Effector memory CD8-positive, alpha-beta T cell (primary cell): ENCODE data around the gene CCDC6.

ENCODE experiments used
- ATAC-seq: fragments of 150-1000 bp; cut with Tn5 transposase; replicated peaks from 2 replicates; pipeline ENCODE4 v1.10.0; 2021; ENCODE audit warnings: mild to moderate bottlenecking, moderate library complexity
- DNase-seq, 3 experiments: peaks; one replicate each; pipeline ENCODE4 v3.0.0; 2021
- H3K27ac Mint-ChIP-seq, 2 donors: one replicate each; pipeline ENCODE4 v1.8.0; 2022; ENCODE audit warnings: mild to moderate bottlenecking in 2 of 2, mixed read lengths in 2 of 2, moderate library complexity in 2 of 2
- H3K27me3 Mint-ChIP-seq, 2 donors: one replicate each; pipeline ENCODE4 v1.8.0; 2022; ENCODE audit warnings: mixed read lengths in 2 of 2
- H3K36me3 Mint-ChIP-seq: one replicate; pipeline ENCODE4 v1.8.0; 2022; ENCODE audit warnings: mild to moderate bottlenecking, moderate library complexity, mixed read lengths; ENCODE audit not compliant: insufficient read depth
- H3K4me1 Mint-ChIP-seq, 2 donors: one replicate each; pipeline ENCODE4 v1.8.0; 2022; ENCODE audit warnings: low read depth in 2 of 2, mixed read lengths in 2 of 2
- H3K4me3 Mint-ChIP-seq, 2 donors: one replicate each; pipeline ENCODE4 v1.8.0; 2022; ENCODE audit warnings: mild to moderate bottlenecking in 2 of 2, mixed read lengths in 2 of 2, moderate library complexity in 2 of 2
- H3K9me3 Mint-ChIP-seq, 2 donors: one replicate each; pipeline ENCODE4 v1.8.0; 2022; ENCODE audit warnings: mixed read lengths in 2 of 2

Gene CCDC6

DNA sequence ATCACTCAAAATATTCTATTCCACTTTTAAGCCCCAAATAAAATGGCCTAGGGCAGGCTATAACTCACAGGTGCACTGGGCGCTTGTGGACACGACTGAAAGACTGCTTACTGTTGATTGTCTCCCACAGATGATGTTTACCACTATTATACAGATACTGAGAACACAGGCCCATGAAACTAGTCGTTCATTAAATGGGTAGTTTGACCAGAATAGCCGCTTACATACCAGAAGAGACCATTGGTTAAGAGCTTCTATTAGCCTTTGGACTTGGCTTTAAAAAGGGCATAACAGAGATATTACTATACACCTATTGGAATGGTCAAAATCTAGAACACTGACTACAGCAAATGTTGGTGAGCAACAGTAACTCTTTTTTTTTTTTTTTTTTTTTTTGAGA, 4.3 kb downstream of the CCDC6 start:
- Mint-ChIP-seq H3K27me3 (no peaks in the 10 kb centered on the region), H3K27ac (no peak overlapping the region), H3K4me1 (peaks cover 48 to 71% of the 10 kb centered on the region in 2 donors), H3K36me3 (peaks cover 5% of the 10 kb centered on the region), H3K9me3 (no peaks in the 10 kb centered on the region), H3K4me3 (no peak overlapping the region)
- no peak for DNase-seq
- ATAC-seq = no peak

DNA sequence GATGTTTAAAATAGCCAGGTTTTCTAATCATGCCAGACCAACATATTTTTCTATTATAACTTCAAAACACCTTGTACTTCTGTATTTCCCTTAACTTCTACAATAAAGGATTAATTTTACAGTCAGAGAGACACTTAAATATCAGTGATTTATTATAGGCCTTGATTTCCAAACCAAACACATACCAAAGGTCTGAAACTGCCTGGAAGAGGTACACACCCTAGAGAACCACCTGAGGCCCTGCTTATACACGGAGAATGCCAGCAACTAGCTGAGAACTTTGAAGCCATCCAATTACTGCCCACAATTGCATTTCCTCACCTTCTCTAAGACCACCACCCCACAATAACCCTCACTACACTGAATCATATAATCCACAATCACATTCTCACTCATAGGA, 4.9 kb downstream of the CCDC6 start:
- Mint-ChIP-seq H3K4me3 (no peak overlapping the region), H3K27ac (no peak overlapping the region), H3K27me3 (no peaks in the 10 kb centered on the region), H3K36me3 (no peaks in the 10 kb centered on the region), H3K9me3 (no peaks in the 10 kb centered on the region), H3K4me1 (peaks cover 49 to 67% of the 10 kb centered on the region in 2 donors)
- no peak for DNase-seq
- ATAC-seq = no peak

DNA sequence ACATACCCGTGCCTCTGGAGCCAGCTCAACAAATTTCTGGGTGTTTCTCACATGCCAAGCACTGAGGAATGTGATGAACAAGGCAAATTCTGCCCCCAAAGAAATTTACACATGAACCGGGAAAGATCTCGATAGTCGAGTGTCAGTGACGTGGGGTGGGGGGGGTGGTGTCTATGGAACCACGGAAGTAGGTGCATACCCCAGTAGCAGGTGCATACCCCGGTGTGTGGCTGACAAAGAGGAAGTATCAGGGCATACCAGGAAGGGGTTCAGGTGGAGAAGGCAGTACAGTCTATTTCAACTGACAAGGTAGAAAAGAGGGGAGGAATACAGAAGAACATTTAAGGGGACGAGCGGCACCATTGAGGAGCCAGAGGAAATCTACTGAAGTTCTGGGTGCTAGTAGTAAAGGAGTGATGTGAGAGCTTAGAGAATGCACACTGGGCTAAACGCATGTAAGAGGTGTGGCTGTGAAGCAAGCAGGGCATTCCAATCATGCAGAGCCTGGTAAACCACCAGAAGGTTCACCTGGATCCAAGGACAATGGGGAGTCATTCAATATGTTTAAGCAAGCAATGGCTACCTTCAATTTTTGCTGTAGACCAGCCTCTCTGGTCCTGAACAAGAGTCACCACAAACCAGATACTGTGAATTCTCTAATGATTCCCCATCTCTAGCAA, 6.2 kb downstream of the CCDC6 start:
- Mint-ChIP-seq H3K27ac (peak overlapping the region in 1 of 2 donors; percentile 53), H3K36me3 (no peaks in the 10 kb centered on the region), H3K4me3 (no peak overlapping the region), H3K9me3 (no peaks in the 10 kb centered on the region), H3K4me1 (peaks cover 49 to 65% of the 10 kb centered on the region in 2 donors), H3K27me3 (no peaks in the 10 kb centered on the region)
- no peak for DNase-seq
- no peak for ATAC-seq

DNA sequence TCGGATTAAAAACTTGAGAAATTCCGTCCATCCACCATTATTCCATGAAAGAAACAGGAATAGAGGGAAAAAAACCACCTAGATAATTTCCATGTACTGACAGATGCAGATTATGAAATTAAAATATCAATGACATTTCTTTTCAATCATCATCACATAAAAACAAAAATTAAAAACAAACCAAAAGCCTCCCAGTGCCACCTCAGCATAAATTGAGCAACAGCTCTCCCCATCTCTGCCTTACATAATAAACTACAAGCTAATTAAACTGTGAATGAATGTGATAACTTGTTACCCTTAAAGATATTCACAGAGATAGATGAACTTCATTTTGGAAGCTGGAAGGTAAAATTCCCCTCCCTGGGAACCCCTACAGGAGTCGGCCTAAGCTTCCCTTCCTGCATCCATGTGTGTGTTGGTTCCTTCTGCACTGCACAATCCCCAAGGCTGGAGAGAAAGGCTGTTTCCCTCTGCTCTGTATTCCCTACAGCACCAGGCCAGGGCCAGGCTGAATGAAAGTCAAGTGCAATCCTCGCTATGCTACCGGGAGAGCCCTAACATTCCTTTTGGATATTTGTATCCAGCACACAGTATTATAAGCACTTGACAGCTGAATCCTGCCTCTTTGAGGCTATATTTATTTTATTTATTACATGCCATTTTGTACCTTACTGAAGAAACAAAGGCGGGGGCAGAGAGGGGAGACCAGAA, 8.1 kb downstream of the CCDC6 start:
- Mint-ChIP-seq H3K4me1 (peaks cover 46 to 60% of the 10 kb centered on the region in 2 donors), H3K36me3 (no peaks in the 10 kb centered on the region), H3K27me3 (no peaks in the 10 kb centered on the region), H3K4me3 (no peak overlapping the region), H3K9me3 (no peaks in the 10 kb centered on the region), H3K27ac (peak overlapping the region; percentile 23 to 77)
- DNase-seq = no peak
- ATAC-seq = no peak

DNA sequence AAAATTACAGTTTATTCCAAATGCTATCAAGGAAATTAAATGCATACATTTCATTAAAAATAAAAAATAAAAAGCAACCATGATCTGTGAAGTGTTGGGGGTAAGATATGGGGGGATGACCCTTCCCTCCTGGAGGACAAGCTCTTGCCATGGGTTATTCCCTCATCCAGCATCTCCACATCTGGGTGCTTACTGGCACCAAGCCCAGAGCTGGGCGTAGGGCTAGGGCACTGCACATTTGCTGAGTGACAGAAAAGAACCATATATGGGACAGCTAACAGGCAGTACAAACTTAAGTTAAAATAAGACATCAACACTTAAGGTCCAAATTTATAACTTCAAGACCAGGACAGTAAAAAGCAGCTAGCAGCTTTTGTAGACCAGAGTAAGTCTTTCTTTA, 10.2 kb downstream of the CCDC6 start:
- ATAC-seq (no peak), DNase-seq (no peak)
- H3K4me3 Mint-ChIP-seq = no peak overlapping the region
- H3K27ac Mint-ChIP-seq = peak overlapping the region in 1 of 2 donors; percentile 77
- H3K27me3 Mint-ChIP-seq = no peaks in the 10 kb centered on the region
- no peaks in the 10 kb centered on the region for H3K9me3 Mint-ChIP-seq
- no peaks in the 10 kb centered on the region for H3K36me3 Mint-ChIP-seq
- peaks cover 56 to 57% of the 10 kb centered on the region in 2 donors for H3K4me1 Mint-ChIP-seq

DNA sequence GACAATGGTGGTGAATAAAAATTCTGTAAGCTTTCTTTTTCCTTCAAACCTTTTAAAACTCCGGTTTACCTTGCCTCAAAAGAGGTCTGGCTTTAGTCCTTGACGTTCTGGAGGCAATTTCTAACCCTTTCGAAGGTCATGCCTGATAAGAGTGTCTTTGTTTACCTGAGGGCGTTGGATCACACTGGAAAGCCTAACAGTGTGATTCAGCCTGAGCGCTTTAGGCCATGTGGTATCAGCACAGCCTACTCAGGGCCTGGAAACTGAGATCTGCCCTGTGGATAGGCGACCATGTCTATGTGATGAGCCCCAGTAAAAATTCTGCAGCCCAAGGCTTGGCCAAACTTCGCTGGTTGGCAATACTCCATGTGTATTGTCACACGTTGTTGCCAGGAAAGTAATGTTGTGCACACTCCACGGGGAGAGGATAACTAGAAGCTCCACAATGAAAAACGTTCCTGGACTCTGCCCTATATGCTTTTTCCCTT, 10.7 kb downstream of the CCDC6 start:
- ATAC-seq (no peak), DNase-seq (no peak)
- Mint-ChIP-seq H3K9me3 (no peaks in the 10 kb centered on the region), H3K27me3 (no peaks in the 10 kb centered on the region), H3K36me3 (no peaks in the 10 kb centered on the region), H3K4me3 (no peak overlapping the region), H3K27ac (peak overlapping the region in 1 of 2 donors; percentile 77), H3K4me1 (peaks cover 52 to 53% of the 10 kb centered on the region in 2 donors)

DNA sequence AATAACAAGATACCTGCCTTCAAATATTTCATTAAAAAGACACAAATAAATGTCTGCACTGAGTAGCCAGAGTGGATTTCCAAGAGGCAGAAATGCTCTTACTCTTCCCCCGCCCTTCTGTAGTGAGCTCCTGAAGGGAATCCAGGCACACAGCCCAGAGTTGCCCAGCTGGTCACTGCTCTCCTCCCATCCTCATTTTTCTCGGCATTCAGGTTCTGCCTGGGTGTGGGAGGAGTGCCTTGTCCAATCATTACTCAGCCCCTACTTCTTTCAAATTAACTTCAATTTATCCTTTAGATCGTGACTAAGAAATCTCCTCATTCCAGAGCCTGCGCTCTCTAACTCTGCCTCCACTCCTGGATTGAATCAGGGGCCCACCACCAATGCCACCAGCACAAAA, 12.2 kb downstream of the CCDC6 start:
- H3K4me1 Mint-ChIP-seq = peaks cover 51 to 59% of the 10 kb centered on the region in 2 donors
- H3K4me3 Mint-ChIP-seq = no peak overlapping the region
- ATAC-seq (no peak), DNase-seq (no peak)
- no peaks in the 10 kb centered on the region for H3K27me3 Mint-ChIP-seq
- no peaks in the 10 kb centered on the region for H3K9me3 Mint-ChIP-seq
- H3K27ac Mint-ChIP-seq = peak overlapping the region; percentile 51 to 87
- no peaks in the 10 kb centered on the region for H3K36me3 Mint-ChIP-seq

DNA sequence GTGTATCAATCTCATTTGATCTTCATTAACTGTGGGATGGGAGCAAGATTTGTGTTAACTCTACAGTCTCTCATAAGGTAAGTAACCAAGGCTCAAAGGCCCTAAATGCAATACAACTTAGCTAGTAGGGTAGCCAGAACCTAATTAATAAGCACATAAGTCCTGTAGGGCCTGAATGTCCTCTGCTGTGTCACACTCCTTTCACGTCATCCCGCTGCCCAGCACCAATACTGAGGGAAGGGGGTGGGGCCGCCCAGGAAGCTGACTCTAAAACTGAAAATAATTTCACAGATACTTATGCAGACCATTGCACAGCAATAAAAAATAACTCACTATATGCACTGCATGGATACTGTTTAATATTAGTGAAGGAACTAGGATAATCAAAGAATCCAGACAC, 13.7 kb downstream of the CCDC6 start:
- peak overlapping the region; percentile 13 to 23 for H3K27ac Mint-ChIP-seq
- H3K4me3 Mint-ChIP-seq = no peak overlapping the region
- H3K4me1 Mint-ChIP-seq = peaks cover 47 to 63% of the 10 kb centered on the region in 2 donors

DNA sequence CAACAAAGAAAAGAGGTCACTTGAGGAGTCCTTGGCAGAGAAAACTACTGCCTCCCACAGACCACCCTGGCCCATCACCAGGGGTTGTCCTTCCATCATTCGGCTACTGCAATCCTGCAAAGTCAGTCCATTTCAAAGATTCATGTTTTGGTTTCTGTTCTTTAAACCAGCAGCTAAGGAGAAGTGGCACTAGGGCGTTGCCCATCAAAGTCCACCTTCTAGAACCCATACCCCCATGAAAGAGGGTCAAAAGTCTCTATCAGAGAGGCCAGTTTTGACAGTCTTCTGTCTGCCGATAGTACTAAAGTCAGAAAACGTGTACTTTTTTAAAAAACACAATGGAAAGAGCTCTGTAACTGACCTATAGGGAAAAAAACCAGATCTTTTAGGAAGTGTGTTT, 14.4 kb downstream of the CCDC6 start:
- ATAC-seq (no peak), DNase-seq (no peak)
- Mint-ChIP-seq H3K9me3 (no peaks in the 10 kb centered on the region), H3K36me3 (peaks cover 3% of the 10 kb centered on the region), H3K27ac (peak overlapping the region; percentile 13 to 26), H3K4me1 (peaks cover 50 to 65% of the 10 kb centered on the region in 2 donors), H3K4me3 (no peak overlapping the region), H3K27me3 (no peaks in the 10 kb centered on the region)

More for the DNA sequence above, 13.7 kb downstream of the CCDC6 start:
- no peak for DNase-seq
- peak; percentile 41 for ATAC-seq
- H3K36me3 Mint-ChIP-seq = peaks cover 3% of the 10 kb centered on the region
- no peaks in the 10 kb centered on the region for H3K27me3 Mint-ChIP-seq
- H3K9me3 Mint-ChIP-seq = no peaks in the 10 kb centered on the region

DNA sequence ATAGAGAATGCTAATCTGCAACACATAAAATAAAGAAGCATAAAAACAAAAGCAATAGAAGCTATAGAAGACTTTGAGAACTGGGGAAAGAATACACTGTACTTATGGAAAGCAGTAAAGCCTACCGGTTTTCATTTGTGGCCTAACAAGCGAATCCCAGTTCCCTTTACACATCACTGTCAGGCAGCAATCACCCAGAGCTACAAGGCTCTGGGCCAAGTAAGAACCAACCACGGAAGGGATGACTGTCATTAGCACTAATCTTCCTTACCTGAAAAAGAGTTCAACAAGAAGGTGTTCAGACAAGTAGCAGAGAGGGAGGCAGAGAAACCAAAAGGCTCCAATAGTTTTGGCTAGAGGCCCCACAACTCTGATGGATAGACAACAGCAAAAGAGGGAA, 15.0 kb downstream of the CCDC6 start:
- Mint-ChIP-seq H3K27me3 (no peaks in the 10 kb centered on the region), H3K4me3 (no peak overlapping the region), H3K4me1 (peaks cover 56 to 67% of the 10 kb centered on the region in 2 donors), H3K36me3 (peaks cover 3% of the 10 kb centered on the region), H3K27ac (peak overlapping the region; percentile 13 to 26), H3K9me3 (no peaks in the 10 kb centered on the region)
- ATAC-seq (no peak), DNase-seq (no peak)

DNA sequence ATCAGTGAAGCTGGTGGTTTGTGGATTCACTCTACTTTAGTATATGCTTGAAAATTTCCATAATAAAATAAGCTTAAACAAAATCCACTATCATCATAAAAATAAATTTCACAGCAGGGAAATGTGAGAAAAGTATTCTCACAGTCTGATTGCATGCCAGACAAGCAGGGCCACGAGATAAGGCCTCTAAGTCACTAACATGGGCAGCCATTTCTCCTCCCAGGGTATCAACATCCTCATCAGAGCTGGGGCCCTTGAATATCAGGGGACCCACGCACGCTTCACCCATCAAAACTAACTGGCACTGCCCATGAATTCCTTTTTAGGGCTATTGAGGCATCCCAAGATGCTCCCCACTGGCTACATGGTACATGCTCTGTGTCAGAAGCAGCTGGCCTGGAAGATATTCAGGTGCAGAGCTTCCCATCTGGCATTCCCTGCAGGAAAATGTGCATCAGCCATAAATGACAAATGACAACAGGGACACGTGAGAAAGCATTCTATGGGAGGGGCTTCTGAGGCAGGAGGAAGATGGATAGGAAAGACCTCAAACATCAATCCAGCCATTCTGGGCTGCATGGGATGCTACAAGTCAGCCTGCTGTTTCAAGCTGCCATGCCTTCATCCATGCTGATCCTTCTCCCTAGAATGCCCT, 17.4 kb downstream of the CCDC6 start:
- no peak for ATAC-seq
- no peak for DNase-seq
- Mint-ChIP-seq H3K27ac (peak overlapping the region in 1 of 2 donors; percentile 60), H3K4me1 (peaks cover 72 to 74% of the 10 kb centered on the region in 2 donors), H3K27me3 (no peaks in the 10 kb centered on the region), H3K9me3 (no peaks in the 10 kb centered on the region), H3K36me3 (peaks cover 3% of the 10 kb centered on the region), H3K4me3 (no peak overlapping the region)

DNA sequence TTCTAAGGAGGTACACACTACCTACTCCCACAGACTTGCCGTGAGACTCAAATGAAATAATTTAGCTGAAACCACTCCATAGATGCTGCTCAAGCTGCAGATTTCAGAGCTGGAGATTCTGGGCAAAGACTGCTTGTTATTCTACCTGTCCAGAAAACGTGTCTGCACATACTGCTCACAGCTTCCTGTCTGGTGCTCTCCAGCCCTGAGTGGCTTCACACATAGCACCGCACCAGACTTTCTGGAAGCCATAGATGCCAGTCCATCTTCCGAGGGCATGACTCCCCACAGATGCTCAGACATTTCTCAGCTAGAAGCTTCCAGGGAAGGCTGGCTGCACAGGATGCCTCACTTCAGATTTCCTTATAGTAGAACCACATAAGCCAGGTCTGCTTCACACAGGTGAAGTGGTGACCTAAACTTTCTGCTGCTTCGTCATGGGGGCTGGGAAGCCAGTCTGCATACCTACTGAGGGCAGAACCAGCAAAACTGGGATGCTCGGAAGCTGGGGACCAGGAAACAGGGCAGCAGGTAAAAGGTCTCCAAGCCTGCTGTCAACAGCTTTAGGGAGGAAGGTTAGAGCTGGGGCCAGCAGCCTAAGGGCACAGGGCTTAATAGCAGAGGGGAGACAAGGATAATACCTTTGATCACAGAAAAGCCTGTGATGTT, 18.2 kb downstream of the CCDC6 start:
- DNase-seq (peak in 2 of 3 experiments; percentile 18 to 22), ATAC-seq (peak; percentile 85)
- peak overlapping the region; percentile 41 to 56 for H3K4me3 Mint-ChIP-seq
- peaks cover 7% of the 10 kb centered on the region for H3K36me3 Mint-ChIP-seq
- H3K27ac Mint-ChIP-seq = peak overlapping the region; percentile 70 to 73
- H3K27me3 Mint-ChIP-seq = no peaks in the 10 kb centered on the region
- H3K9me3 Mint-ChIP-seq = no peaks in the 10 kb centered on the region
- peaks cover 67 to 68% of the 10 kb centered on the region in 2 donors for H3K4me1 Mint-ChIP-seq

DNA sequence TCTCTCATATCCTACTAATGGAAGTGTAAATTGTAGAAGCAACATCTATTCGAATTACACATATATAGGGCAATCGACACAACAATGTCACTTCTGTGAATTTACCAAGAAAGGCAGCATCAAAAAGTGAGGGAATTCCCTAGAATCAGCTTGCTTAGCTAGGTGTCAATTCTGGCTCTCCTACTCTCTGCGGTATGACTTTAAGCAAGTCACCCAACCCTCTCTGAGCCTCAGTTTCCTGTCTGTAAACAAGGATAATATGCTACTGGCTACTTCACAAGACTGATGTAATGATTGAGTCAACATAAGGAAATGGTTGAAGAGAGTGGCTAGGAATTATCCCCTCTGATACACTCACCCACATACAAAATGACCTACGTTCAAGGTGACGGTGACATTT, 19.4 kb downstream of the CCDC6 start:
- DNase-seq = no peak
- Mint-ChIP-seq H3K4me1 (peaks cover 58 to 62% of the 10 kb centered on the region in 2 donors), H3K27me3 (no peaks in the 10 kb centered on the region), H3K36me3 (peaks cover 7% of the 10 kb centered on the region), H3K27ac (peak overlapping the region in 1 of 2 donors; percentile 50), H3K4me3 (peak overlapping the region in 1 of 2 donors; percentile 19), H3K9me3 (no peaks in the 10 kb centered on the region)
- peak; percentile 31 for ATAC-seq
